WTC11 (cell line): ENCODE results near the gene IDH3G.

Experiments
- CREB1 ChIP-seq: sonication (generic); formaldehyde crosslinking; IDR thresholded peaks from 2 replicates; pipeline ENCODE4 v1.8.0; 2023; ENCODE audit warnings: mild to moderate bottlenecking, missing genetic modification reagents
- ETV6 ChIP-seq: sonication (generic); formaldehyde crosslinking; IDR thresholded peaks from 2 replicates; pipeline ENCODE4 v1.8.1; 2022; ENCODE audit warnings: mild to moderate bottlenecking, missing genetic modification reagents
- JUN ChIP-seq: sonication (generic); formaldehyde crosslinking; IDR thresholded peaks from 2 replicates; pipeline ENCODE4 v1.8.0; 2023; ENCODE audit warnings: mild to moderate bottlenecking, missing genetic modification reagents
- SP1 ChIP-seq: sonication (generic); formaldehyde crosslinking; conservative IDR thresholded peaks from 2 replicates; pipeline ENCODE4 v1.8.1; 2022; ENCODE audit warnings: missing genetic modification reagents
- TEAD4 ChIP-seq: sonication (generic); formaldehyde crosslinking; IDR thresholded peaks from 2 replicates; pipeline ENCODE4 v1.8.0; 2022; ENCODE audit warnings: mild to moderate bottlenecking, missing genetic modification reagents
- TP53 ChIP-seq: sonication (generic); formaldehyde crosslinking; IDR thresholded peaks from 2 replicates; pipeline ENCODE4 v1.8.1; 2023; ENCODE audit warnings: mild to moderate bottlenecking, missing genetic modification reagents
- ZNF317 ChIP-seq: sonication (generic); formaldehyde crosslinking; IDR thresholded peaks from 2 replicates; pipeline ENCODE4 v1.8.1; 2023; ENCODE audit warnings: low read depth, mild to moderate bottlenecking, moderate library complexity, missing genetic modification reagents, borderline replicate concordance
- TF ChIP-seq, protein P1 (sequence below): fragments of 200-600 bp; IDR thresholded peaks from 2 replicates; pipeline ENCODE4 v1.8.0; 2022; ENCODE audit warnings: antibody characterized with exemption
- TF ChIP-seq, protein P2 (sequence below): sonication (generic); formaldehyde crosslinking; IDR thresholded peaks from 2 replicates; pipeline ENCODE4 v1.8.0; 2022; ENCODE audit warnings: mild to moderate bottlenecking, missing genetic modification reagents
- TF ChIP-seq, protein P3 (sequence below): sonication (generic); formaldehyde crosslinking; IDR thresholded peaks from 2 replicates; pipeline ENCODE4 v1.8.1; 2023; ENCODE audit warnings: mild to moderate bottlenecking, missing genetic modification reagents, moderate library complexity
- TF ChIP-seq, protein P4 (sequence below): sonication (generic); formaldehyde crosslinking; IDR thresholded peaks from 2 replicates; pipeline ENCODE4 v1.8.1; 2022; ENCODE audit warnings: low read depth, mild to moderate bottlenecking, moderate library complexity, missing genetic modification reagents, borderline replicate concordance

DNA sequence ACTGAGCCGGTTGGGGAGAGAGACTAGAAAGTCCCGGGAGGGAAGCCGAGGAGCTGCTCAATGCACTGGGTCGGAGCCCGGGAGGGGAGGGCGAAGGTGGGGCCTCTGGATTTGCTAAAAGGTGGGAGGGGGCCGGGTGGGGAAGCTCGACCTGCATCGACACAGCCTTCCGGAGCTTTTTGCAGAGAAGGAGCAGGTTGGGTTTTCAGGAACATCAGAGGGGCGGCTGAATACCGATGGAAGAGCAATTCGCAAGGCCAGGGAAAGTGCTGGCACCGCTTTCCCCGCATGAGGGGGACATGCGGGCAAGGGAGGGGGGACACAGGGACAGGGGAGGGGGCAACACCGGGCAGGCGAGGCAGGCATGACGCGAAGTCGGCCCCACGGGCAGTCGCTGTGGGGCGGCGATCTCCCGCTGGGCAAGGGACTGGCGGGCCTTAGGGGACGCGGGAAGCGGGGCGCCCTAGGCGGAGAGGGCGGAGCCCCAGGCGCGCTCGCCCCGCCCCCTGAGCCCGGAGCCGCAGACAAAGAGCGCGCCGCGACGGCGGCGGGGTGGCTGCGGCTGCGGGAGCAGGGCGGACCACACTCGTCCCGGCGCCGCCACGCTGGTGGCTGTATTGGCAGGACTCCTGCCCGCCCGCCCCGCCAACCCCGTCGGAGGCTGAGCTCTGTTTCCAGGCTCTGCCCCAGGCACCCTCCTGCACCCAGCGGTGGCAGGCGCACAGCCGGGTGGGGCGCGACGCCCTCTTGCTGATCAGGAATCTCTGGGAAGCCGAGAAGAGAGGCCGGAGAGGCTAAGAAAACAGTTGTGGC is 24.6 kb upstream of the IDH3G start:
- TF ChIP-seq, protein P1, sequence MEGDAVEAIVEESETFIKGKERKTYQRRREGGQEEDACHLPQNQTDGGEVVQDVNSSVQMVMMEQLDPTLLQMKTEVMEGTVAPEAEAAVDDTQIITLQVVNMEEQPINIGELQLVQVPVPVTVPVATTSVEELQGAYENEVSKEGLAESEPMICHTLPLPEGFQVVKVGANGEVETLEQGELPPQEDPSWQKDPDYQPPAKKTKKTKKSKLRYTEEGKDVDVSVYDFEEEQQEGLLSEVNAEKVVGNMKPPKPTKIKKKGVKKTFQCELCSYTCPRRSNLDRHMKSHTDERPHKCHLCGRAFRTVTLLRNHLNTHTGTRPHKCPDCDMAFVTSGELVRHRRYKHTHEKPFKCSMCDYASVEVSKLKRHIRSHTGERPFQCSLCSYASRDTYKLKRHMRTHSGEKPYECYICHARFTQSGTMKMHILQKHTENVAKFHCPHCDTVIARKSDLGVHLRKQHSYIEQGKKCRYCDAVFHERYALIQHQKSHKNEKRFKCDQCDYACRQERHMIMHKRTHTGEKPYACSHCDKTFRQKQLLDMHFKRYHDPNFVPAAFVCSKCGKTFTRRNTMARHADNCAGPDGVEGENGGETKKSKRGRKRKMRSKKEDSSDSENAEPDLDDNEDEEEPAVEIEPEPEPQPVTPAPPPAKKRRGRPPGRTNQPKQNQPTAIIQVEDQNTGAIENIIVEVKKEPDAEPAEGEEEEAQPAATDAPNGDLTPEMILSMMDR = no peak
- no peak for TF ChIP-seq ZNF317 (CRISPR knock-in tag)
- TF ChIP-seq, protein P2, sequence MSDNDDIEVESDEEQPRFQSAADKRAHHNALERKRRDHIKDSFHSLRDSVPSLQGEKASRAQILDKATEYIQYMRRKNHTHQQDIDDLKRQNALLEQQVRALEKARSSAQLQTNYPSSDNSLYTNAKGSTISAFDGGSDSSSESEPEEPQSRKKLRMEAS (CRISPR knock-in tag) = no peak
- TF ChIP-seq CREB1 = no peak
- TF ChIP-seq ETV6 (CRISPR knock-in tag) = no peak
- TF ChIP-seq, protein P3, sequence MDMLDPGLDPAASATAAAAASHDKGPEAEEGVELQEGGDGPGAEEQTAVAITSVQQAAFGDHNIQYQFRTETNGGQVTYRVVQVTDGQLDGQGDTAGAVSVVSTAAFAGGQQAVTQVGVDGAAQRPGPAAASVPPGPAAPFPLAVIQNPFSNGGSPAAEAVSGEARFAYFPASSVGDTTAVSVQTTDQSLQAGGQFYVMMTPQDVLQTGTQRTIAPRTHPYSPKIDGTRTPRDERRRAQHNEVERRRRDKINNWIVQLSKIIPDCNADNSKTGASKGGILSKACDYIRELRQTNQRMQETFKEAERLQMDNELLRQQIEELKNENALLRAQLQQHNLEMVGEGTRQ (CRISPR knock-in tag) = no peak
- TF ChIP-seq SP1 = no peak
- TF ChIP-seq, protein P4, sequence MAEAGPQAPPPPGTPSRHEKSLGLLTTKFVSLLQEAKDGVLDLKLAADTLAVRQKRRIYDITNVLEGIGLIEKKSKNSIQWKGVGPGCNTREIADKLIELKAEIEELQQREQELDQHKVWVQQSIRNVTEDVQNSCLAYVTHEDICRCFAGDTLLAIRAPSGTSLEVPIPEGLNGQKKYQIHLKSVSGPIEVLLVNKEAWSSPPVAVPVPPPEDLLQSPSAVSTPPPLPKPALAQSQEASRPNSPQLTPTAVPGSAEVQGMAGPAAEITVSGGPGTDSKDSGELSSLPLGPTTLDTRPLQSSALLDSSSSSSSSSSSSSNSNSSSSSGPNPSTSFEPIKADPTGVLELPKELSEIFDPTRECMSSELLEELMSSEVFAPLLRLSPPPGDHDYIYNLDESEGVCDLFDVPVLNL = no peak
- no peak for TF ChIP-seq TEAD4 (CRISPR knock-in tag)
- TF ChIP-seq JUN (CRISPR knock-in tag) = no peak
- no peak for TF ChIP-seq TP53 (CRISPR knock-in tag)
